ENCODE measurements around the gene PTPRK.

- TF ChIP-seq CTCF (conservative IDR thresholded peaks at IDR 0.05; ENCODE audit: low read length) = no peak
- TF ChIP-seq EZH2phosphoT487 (IDR thresholded peaks at IDR 0.05; ENCODE audit: borderline replicate concordance, low read depth, low read length) = no peak
Measured at GRCh38 chr6:128233531-128233930, 286.9 kb downstream of the PTPRK start.
